Kidney (tissue), 14 donors: Measurements from ENCODE around the gene PGF. TPM values are rescaled to one million over a fixed set of nuclear protein-coding genes. Genes with fewer than 3 reads are reported as not detected.

Experiments used
- DNase-seq, 5 donors: peaks; one replicate each; pipeline ENCODE4 v3.0.0-alpha.2; 2013 to 2020
- FAIRE-seq: peaks from 2 replicates; lab custom pipeline; 2012; peaks lifted over from hg19 to GRCh38; lab: Jason Lieb, UNC
- H3K27ac ChIP-seq, 2 donors: one replicate each; pipeline ENCODE4 v1.7.0; 2013; ENCODE audit warnings: low read depth in 2 of 2, low read length in 2 of 2, inconsistent platforms in 1 of 2
- H3K27me3 ChIP-seq: one replicate; pipeline ENCODE4 v1.7.1; 2013; ENCODE audit warnings: low read length, inconsistent platforms; ENCODE audit not compliant: control insufficient read depth, insufficient read depth
- H3K36me3 ChIP-seq, 3 donors: one replicate each; pipeline versions ENCODE4 v1.7.0 to v1.7.1; 2013; ENCODE audit warnings: low read length in 3 of 3, control low read depth in 1 of 3, inconsistent platforms in 1 of 3; ENCODE audit not compliant: insufficient read depth in 3 of 3, control insufficient read depth in 2 of 3
- H3K4me1 ChIP-seq, 3 donors: one replicate each; pipeline versions ENCODE4 v1.7.0 to v1.7.1; 2013; ENCODE audit warnings: low read length in 3 of 3, inconsistent platforms in 1 of 3, low read depth in 1 of 3; ENCODE audit not compliant: control insufficient read depth in 2 of 3, insufficient read depth in 2 of 3
- H3K4me3 ChIP-seq, 3 donors: one replicate each; pipeline versions ENCODE4 v1.7.0 to v1.8.1; 2013; ENCODE audit warnings: low read length in 3 of 3, control low read depth in 1 of 3, inconsistent platforms in 1 of 3
- H3K9ac ChIP-seq, 3 donors: one replicate each; pipeline versions ENCODE4 v1.7.0 to v1.7.1; 2013; ENCODE audit warnings: low read length in 3 of 3, control low read depth in 1 of 3, inconsistent platforms in 1 of 3
- H3K9me3 ChIP-seq, 3 donors: one replicate each; pipeline versions ENCODE4 v1.7.0 to v1.7.1; 2013; ENCODE audit warnings: low read length in 3 of 3, control low read depth in 1 of 3, inconsistent platforms in 1 of 3; ENCODE audit not compliant: control insufficient read depth in 2 of 3, insufficient read depth in 1 of 3
- intact Hi-C: fragments of 100-400 bp; cut with DNase I; formaldehyde crosslinking; loops from one replicate; pipeline ENCODE4 v1.11.1; 2022
- polyA plus RNA-seq: library from polyadenylated mRNA; stranded (reverse); fragments of 350-450 nt; fragmentation: Illumina TruSeq; extraction: RNeasy Lipid Tissue Mini Kit (QIAGEN cat#74804); gene quantifications from one replicate; pipeline ENCODE4 v1.2.3, GENCODE V29; 2014; ENCODE audit warnings: low read depth, low replicate concordance; ENCODE audit not compliant: insufficient read depth
- total RNA-seq: library from RNA; stranded (reverse); fragmentation: NEBNext Ultra II Directional; extraction: Animal tissue kit (Norgen Biotek cat#: 25700); gene quantifications from one replicate; pipeline ENCODE4 v1.2.1, GENCODE V29; 2021
- TF ChIP-seq, protein P1 (sequence below): IDR thresholded peaks from 3 replicates; pipeline ENCODE4 v1.5.1; 2012; ENCODE audit warnings: mild to moderate bottlenecking, moderate library complexity, borderline replicate concordance; ENCODE audit not compliant: insufficient read depth; ENCODE audit errors: extremely low read depth
- donor health status: control.
- donor health status: control.
- donor health status: control.
- donor health status: control.
- donor health status: control.
- donor health status: DM: yes; HTN: yes; CAD: no.
- donor health status: Normal renal cell carcinoma (clear cell type).

PGF gene
- total and polyA plus RNA-seq, 2 donors from 2014 or later = 9.3 to 12.1 TPM

DNA sequence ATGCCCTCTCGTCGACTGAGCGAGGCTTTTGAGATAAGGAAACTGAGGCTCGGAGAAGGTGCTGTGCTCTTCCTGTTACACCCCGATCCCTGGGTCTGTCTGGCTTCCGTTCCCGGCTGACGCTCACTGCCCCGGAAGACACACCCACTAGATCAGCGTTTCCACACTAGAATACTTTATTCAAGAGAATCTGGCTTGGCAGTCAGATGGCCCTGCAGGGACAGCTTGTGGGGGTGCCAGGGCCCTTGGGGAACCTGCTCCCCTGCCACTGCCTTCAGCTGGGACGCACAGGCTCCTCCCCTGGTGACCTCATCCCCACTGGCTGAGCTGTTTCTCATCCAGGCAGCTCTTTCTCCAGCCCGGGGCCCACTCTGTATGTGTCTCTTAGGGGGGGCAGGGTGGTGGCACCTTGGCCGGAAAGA, 13.7 kb downstream of the PGF start:
- intact Hi-C loops = loop anchor here (10.0 kb wide), 1 partner anchor 143 kb away; no protein-coding TSS in a partner anchor
- DNase-seq (peak in 2 of 5 donors; percentile 71 to 85), FAIRE-seq (no peak)
- Histone ChIP-seq H3K9ac (no peak overlapping the region), H3K27ac (peak overlapping the region; percentile 57 to 71), H3K9me3 (no peaks in the 10 kb centered on the region), H3K4me3 (no peak overlapping the region), H3K27me3 (no peaks in the 10 kb centered on the region), H3K36me3 (no peaks in the 10 kb centered on the region), H3K4me1 (peaks cover 0 to 21% (median 0%) of the 10 kb centered on the region in 3 donors)
- TF ChIP-seq, protein P1, sequence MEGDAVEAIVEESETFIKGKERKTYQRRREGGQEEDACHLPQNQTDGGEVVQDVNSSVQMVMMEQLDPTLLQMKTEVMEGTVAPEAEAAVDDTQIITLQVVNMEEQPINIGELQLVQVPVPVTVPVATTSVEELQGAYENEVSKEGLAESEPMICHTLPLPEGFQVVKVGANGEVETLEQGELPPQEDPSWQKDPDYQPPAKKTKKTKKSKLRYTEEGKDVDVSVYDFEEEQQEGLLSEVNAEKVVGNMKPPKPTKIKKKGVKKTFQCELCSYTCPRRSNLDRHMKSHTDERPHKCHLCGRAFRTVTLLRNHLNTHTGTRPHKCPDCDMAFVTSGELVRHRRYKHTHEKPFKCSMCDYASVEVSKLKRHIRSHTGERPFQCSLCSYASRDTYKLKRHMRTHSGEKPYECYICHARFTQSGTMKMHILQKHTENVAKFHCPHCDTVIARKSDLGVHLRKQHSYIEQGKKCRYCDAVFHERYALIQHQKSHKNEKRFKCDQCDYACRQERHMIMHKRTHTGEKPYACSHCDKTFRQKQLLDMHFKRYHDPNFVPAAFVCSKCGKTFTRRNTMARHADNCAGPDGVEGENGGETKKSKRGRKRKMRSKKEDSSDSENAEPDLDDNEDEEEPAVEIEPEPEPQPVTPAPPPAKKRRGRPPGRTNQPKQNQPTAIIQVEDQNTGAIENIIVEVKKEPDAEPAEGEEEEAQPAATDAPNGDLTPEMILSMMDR = no peak

DNA sequence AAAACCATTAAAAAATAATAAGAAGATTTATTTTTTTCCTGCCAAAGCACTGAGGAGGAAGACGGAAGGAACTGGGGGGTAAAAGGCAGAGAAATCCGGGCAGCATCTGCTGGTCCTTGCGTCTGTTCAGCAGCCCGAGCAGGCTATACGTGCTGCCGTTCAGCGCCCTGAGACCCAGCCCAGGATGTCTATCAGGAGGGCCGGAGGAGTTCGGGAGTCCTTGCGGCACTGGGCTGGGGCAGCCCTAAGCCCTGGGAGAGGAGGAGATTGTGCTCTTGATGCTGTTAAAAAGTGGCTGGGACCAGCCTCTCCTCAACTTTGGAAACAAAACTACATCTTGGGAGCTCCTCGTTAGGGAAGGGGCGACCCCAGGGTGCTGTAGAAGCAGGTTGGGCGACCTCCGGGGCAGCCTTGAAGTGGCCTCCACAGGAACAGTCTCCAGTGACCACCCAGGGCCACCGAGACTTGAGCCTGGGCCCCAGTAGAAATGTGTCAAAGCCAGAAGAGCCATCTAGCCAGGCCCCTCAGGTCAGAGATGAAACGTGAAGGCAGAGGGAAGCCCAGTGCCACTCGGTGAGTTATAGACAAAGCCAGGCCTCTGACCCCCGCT, 14.3 kb downstream of the PGF start:
- no peak for FAIRE-seq
- H3K27ac ChIP-seq = peak overlapping the region; percentile 57 to 71
- H3K9me3 ChIP-seq = no peaks in the 10 kb centered on the region
- no peaks in the 10 kb centered on the region for H3K27me3 ChIP-seq
- intact Hi-C loops = loop anchor here (10.0 kb wide), 1 partner anchor 144 kb away; no protein-coding TSS in a partner anchor
- no peak overlapping the region for H3K4me3 ChIP-seq
- H3K4me1 ChIP-seq = peaks cover 0 to 15% (median 0%) of the 10 kb centered on the region in 3 donors
- TF ChIP-seq, protein P1 = no peak
- H3K9ac ChIP-seq = no peak overlapping the region
- H3K36me3 ChIP-seq = no peaks in the 10 kb centered on the region
- DNase-seq = peak in 1 of 5 donors; percentile 70

DNA sequence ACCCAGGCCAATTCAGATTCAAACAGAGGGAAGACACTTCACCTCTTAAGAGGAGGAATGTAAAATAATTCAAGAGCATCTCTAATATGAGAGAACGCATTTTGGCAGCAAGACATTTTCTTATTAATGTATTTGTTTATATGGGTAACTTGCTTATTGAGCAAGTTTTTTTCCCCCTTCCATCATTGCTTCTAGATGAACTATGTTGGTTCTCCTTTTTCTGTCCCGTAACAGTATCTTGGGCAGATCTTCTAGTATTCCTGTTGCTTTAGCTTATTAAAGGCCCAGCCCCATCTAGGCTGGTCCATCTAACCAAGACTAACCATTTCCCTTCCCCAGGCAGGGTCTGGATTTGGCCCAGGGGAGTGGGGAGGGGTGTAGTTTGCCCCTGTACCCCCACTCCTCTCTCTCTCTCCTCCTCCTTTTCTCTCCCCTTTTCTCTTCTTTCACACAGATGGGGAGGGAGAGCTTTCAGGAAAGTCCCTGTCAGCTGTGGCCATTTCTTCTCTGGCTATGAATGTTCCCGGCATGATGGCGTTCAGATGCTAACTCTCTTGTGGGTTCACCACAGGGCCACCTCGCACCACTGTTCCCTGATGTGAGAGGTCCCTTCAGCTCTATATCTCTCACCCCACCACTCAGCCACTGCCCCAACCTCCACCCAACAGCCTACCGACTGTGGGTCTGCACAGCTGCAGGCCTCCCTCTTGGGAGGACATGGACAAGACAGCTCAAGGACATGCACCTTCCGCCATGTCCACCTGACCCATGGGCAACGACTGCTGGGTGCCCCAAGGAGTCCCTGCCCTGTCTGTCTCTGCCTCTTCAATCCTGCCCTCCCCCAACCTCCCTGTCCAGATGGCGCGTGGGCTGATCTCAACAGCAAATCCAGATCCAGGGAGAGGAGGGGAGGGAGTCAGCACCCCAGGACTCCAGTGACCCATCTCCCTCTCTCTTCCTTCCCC, 16.6 kb downstream of the PGF start:
- Histone ChIP-seq H3K9ac (no peak overlapping the region), H3K27ac (no peak overlapping the region), H3K36me3 (no peaks in the 10 kb centered on the region), H3K4me1 (peaks cover 0 to 15% (median 0%) of the 10 kb centered on the region in 3 donors), H3K27me3 (no peaks in the 10 kb centered on the region), H3K9me3 (no peaks in the 10 kb centered on the region), H3K4me3 (no peak overlapping the region)
- intact Hi-C loops = no loop called here
- DNase-seq = peak in 1 of 5 donors; percentile 70
- no peak for FAIRE-seq
- TF ChIP-seq, protein P1 = no peak
